Superior temporal gyrus (tissue), 1 donor: ENCODE data around the gene CLSTN2.
"Not testable (repeated sequence)": the region's sequence is repeated elsewhere in the genome, so short reads cannot be mapped to it uniquely, and the experiment has no call there.

Experiments
- DNase-seq: peaks from one replicate; pipeline ENCODE4 v3.0.0-alpha.2; 2016; ENCODE audit errors: extremely low spot score

The CLSTN2 gene

DNA sequence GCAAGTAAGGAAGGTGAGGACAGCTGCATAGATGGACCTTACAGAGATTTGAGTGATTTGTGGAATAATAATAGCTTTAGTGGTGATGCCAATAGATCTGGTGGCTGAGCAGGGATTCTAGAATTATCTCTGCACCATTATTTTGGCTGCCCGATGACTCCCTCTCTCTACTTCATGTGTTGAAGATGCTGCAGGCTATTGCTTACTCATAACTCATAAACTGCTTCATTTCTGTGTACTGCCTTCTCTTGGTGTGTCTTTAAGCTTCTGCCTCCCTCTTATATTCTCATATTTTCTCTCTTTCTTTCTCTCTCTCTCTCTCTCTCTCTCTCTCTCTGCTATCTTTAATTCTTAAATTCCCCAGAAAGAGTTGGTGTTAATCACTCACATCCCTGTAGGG is 486.9 kb downstream of the CLSTN2 start:
- no peak for DNase-seq

DNA sequence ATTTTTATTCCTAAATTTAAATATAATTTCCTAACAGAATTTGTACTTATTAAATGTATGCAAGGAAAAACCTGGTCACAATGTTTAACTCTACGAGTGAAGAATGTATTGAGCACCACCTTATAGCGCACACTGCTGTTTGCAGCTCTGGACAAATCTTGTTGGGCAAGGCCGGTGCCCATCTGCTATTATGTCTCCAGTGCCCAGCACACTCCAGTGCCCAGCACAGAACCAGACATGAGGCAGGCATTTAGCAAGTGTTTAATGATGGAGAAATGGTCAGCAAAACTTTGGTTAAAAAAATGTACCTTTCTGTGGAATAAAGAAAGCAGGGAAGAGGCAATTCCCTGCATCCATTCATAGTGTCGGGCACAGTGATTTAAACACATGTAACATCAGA is 488.2 kb downstream of the CLSTN2 start:
- no peak for DNase-seq

DNA sequence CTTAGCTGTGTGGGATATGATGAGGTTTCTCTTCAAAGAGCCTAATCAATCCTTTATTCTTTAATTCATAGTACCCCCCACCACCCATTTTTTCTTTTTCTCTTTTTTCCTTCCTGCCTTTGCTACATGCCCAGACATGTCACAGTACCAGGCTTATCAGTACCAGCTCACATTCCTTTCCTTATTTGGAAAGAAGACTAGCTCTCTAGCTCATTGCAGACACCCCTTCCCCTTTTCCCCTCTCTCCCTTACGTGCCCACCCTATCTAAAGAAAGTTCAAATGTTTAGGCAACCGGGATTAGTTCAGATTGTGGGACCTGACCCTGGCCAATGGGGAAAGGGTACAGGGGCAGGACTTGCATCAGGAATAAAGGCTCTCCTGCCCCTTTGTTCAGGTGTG is 488.6 kb downstream of the CLSTN2 start:
- DNase-seq: not testable (repeated sequence)

DNA sequence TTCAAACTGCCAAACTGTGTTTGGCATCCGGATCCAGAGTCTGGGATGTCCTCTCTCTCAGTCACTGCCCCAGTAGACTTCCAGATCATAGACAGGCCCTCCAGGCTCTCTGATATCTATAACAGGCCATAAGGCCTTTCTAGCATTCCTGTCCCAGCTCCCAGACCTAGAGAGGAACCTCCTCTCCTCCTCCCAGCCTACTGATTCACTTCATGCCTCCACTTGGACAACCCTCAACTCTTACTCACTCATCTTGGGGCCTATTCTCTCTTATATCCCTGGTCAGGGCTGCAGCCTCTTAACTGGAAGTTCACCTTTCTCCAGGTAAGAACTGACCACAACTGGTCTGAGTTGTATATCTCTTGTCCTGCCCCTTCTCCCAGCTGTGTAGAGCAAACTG is 489.2 kb downstream of the CLSTN2 start:
- DNase-seq: no peak

DNA sequence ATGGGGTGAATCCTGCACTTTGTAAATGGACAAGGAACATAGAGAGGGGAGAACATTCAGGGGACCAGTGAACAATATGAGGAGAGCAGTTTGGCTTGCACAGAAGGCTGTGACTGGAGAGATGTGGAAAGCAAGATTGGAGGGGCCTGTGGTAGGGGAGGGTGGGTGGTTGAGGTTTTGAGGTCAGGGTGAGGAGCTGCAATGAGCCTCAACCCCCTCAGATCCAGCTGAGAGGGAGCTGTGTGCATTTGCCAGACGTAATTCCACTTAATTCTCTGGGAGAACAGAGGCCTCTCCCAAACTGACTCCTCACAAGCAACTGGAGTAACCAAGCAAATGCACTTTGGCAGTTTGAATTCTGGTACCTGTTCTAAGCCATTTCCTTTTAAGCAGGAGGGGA is 489.7 kb downstream of the CLSTN2 start:
- DNase-seq: no peak

DNA sequence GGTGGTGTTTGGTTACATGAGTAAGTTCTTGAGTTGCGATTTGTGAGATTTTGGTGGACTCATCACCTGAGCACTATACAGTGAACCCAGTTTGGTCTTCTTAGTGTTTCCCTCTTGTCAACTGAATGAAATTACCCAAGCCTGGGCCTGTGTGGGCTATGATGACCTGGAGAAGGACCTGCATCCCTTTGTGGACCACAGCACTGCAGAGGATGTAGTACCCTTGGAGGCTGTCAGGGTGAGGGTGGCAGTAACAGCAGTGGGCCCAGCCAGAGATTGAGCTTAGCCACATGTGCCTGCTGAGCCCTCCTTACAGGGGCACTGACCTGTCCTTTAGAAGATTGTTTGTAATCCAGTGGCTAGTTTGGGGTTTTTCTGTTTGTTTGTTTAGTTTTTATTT is 492.8 kb downstream of the CLSTN2 start:
- no peak for DNase-seq

DNA sequence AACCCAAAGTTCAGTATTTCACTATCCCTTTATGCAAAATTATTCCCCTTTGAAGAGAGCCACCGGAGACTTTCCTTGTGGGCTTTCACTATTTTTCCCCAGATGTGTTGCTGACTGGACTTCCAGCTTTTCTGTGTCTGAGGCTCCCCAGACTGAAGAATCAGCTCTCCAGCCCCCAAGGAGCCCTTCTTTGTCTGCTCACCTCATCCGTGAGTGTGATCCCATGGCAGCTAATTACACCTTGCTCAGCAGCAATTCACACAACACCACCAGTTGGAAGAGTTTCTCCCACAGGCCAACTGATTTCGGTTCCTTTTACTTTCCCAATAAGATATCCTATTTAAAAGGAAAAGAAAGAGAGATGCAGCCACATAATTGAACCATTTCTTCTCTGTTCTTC is 493.4 kb downstream of the CLSTN2 start:
- no peak for DNase-seq

DNA sequence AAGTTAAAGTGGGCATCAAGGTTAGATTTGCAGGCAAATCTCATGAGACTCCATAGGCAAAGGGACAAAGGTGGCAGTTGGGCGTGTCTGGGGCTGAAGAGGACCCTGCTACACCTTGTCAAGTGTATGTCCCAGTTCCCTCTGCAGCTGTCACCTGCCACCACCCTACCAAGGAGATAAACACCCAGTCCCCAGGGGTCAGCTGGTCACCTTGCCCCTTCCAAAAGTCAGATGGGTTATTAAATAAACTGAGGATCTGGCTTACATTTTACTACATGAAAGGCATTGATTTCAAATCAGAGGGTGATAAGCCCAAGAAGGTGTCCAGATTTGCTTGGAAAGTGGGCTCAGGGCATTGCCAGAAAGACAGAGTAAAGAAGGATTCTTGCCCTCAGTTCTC is 494.8 kb downstream of the CLSTN2 start:
- no peak for DNase-seq

DNA sequence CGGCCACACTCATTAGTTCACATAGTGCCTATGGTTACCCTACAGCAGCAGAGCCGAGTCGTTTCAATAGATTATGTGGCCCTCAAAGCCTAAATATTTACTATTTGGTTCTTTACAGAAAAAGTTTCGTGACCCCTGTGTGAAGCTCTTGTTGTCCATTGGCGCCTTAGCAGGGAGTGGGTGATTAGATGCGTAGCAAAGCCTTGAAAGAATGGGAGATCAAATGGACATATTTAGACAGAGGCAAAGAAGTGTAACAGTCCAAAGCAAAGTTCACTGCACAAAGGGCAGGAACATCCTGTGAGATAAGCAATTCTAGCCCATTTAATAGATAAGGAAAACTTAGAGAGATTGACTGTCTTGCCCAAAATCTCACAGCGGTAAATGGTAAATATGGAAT is 495.5 kb downstream of the CLSTN2 start:
- DNase-seq: no peak

DNA sequence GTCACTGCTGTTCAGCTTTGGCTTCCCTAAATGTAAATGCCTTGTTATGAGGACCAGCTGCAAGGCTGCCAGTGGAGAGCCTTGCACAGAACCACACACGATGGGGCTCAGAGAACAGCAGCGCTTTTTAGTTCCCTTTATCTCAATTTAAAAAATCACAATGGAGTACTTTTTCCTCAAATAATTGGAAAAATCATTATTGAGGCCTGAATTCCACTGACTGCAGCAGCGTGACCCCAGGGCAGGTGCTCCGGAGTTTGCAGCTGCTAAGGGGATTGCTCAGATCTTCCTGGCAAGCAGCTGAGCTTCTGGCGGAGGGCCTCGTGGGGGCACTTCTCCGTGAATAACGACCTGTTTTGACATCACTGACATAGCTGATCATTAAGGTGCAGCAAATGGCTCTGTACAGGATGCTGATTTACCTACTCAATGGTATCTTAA is 497.3 kb downstream of the CLSTN2 start:
- DNase-seq: no peak

DNA sequence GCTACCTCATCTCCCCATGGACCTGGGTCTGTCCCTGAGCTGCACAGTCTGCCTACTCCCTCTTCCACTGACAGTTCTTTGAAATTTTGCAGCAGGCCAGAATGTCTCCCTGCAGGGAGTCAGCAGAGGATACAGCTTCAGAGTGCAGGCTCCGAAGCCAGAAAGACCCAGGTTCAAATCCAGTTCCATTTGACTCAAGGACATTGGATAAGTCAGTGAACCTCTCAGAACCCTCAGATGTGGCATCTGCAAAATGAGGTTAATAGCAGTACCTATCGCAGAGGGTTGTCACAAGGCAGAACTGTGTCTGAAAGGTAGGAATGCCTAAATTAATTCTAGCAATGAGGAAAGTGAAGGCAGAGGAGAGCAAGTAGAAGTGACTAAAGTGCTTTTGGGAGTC is 498.4 kb downstream of the CLSTN2 start:
- no peak for DNase-seq

DNA sequence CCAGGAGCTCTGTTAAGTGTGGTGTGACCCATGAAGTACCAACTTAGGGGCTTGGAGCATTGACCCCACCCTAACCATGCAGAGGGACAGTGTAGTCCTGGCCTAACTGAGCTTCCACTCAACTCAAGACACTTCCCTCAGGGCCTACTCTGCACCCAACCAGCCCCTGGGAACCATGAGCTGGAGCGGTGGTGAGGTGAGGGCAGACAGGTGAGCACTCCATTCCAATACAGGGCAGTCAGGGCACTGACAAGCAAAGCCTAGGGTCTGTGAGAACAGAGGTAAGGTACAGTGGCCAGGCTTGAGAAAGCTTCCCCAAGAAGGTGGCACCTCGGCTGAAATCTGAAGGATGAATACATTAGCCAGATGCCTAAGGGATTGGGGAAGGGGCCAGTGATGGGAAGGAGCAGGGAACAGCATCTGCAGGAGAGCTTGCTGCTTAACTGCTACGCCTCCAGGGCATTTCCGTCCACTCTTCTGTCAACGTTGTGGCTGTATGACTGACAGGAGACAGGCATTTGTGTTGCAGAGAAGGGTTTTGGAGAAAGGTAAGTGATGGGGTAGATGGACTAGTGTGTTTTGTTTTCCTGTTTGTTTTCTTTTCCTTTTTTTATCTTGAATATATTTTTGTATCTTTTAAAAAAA is 499.4 kb downstream of the CLSTN2 start:
- no peak for DNase-seq

DNA sequence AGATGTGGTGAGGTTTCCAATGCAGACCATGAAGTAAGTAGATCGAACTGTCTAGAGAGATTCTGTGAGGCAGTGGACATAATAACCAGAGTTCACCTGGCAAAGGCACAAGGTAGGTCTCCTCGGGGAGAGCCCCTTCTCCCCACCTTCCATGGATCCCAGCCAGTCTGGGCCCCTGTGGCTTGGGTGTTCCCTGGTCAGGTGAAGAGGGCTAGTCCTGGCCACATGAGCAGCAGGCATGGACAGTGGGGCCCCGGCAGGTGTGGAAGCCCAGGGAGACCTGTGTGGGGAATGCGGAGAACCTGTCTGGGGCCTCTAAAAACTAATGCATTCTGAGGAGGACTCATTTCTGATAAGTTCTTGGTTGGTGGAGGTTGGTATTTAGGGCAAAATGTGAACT is 501.4 kb downstream of the CLSTN2 start:
- DNase-seq: no peak

DNA sequence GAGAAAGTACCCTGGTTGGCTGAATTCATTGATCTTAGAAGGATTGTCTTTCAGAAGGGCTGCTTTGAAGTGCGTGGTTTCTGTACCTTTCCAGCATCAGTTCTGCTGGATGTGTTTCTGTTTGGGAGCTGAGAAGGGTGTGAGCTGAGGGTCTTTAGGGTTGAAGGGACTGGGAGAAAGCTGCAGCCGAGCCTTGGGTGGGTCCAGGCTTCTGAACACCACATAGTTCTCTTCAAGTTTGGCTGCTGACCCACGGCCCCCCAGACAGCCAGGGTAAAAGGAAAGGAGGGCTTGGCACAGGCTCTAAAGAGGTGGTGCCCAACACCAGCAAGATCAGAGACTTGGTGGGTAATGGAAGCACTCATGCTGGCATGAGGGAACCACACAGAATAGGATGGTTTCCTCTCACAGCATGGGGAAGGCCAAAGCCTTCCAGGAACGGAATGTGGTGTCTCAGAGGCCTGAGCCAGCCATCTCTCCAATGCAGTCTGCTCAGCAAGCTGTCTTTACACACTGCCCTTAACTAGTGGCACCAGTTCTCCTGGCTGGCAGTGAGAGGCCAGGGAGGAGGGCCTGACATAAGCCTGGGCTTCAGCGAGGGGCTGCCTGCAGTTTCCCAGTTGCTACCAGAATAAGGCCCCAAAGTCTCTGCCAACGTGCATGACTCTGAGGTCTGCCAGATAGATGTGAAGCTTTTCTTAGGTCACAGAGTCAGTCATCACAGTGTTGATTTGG is 503.9 kb downstream of the CLSTN2 start:
- DNase-seq: no peak

DNA sequence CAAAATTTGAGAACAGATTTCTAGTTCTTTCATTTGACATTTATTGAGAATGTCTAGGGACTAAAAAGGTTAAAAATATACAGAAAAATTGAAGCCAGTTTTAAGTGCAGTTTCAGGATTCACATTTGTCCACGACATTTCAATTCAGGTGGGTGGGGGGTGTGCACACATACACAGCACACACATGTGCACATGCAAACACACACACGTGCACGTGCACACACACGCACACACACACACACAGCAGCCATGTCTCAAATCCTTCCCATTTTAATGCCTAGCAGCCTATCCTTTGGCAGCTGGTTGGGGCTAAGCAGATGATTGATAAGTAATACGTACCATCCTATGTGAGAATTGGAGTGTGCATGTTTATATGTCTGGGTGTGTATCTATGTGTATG is 504.5 kb downstream of the CLSTN2 start:
- DNase-seq: no peak

DNA sequence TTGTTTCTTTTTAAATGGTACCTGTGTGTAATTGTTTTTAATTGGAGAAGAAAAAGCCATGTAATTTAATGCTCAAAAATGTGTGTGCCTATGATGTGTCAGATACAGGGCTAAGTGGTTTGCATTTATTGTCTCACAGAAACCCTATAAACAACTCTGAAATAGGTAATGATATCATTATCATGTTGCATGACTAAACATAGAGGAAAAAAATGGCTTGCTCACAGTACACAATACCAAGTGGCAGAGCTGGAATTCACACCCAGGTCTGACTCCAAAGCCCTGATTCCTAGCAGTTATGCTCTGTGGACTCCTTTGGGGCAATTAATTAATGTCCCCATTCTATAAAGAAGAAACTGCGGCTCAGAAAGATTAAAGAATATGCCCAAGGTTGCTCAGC is 505.5 kb downstream of the CLSTN2 start:
- DNase-seq: no peak

DNA sequence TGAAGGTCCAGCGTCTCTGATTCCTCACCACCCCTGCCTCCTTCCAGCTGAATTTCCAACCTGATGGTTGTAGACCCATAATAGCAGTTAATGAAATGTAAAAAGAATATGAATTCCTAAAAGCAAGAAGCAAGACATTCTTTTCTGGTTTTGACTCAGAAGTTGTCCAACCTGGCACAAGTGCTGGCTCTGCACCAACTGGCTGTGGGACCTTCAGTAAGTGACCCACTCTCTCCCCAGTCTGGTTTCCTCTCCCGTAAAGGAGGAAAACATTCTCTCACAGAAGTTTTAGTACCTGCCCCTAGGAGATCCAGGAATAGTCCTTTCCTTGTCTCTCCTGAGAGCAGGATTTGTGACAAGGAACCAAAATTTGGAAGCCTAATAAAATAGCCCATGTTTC is 506.0 kb downstream of the CLSTN2 start:
- no peak for DNase-seq

DNA sequence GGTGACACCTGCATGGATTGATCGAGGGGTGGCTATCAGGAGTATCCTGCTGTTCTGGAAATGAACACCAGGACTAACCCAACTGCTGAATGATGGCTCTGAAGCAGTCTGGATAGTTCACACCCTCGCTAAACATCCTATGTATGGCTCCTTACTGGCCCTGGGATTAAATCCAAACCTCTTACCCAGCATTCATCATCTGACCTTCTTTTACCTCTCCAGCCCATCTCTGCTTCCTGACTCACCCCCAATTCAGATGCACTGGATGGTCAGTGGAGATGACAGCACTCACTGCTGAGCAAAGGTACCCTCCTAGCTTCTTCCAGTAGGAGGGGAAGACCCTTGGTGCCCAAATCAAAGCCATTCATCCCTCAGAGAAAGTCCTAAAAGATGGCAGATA is 507.6 kb downstream of the CLSTN2 start:
- DNase-seq: no peak

DNA sequence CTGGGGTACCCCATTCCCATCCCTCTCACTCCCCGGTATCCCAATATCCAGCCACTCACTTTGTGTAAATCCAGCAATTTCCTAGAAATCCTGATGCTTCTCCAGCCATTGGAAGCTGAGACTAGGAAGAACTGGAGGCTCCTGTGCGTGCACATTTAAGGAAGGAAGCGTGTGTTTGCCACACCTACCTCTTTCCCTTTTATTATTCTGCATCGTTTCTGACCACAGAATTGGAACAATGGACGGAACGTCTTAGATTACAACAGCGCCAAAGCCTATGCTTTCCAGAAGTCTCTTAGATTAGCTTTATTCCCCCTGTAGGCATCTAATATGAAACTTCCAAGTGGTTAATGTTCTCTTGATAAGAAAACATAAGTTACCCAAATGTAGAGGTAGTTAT is 508.1 kb downstream of the CLSTN2 start:
- DNase-seq: no peak

DNA sequence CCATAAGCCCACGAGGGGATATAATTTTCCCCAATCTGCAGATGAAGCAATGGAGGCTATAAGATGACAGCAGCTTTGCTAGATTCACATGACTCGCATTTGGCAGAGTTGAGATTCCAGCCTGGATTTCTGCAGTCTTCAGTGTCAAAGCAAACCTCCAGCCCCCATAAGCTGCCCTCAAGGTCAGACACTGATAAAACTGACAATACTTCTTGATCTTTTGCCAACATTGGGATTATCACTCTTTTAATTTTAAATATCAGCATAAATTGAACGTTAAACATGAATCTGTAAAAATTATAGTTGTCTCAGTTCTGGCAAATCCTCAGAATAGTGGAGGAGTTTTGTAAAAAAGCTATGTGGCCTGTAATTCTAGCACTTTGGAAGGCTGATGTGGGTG is 508.8 kb downstream of the CLSTN2 start:
- no peak for DNase-seq

DNA sequence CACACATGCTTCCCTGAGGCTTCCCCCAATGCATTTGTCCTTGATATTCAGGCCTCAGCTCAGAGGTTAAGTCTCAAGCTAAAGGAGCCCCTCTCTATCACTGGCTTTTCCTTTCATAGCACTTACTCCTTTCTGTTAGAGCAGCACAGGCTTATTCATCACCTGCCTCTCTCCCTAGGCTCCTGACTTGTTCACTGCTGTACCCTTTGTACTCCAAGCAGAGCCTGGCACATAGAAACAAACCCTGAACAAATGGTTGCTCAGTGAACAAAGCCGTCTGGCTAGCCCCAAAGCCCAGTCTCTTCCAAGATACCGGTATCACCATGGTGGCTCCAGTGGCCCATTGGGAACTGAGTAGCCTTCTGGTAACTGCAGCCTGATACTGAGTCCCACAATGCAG is 511.7 kb downstream of the CLSTN2 start:
- DNase-seq: no peak

DNA sequence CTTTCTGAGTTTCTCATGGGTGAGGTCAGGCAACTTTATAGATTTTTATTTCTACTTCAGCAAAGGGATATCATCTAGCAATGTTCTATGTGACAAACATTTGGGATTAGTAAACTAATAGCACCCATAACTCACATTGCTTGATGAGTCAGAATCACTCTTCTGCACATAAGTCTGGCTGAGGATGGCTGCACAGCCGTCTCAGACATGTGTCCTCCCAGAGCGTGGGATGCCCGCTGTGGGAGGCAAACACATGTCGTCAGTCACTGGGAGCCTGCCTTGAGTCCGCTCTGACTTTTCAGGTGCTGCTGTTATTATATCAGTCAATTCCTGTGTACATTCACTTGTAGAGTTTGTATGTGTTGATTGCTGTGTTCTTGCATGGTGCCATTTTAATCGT is 512.2 kb downstream of the CLSTN2 start:
- DNase-seq: no peak

DNA sequence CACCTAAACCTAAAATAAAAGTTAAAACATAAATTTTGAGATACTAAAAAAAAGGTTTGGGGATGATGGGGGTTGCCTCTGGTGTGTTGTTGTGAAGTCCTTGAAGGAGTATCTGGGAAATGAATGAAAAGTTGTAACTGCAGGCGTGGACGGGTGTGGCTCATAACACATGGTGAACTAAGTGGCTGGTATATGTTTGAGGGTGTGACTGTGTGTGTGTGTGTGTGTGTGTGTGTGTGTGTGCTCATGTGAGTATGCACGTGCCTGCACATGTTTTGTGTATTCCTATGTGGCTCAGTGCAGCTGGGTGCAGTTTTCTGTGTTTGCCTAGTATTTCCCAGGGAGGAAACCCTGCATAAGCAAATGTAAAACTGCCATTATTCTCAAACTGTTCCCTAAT is 513.0 kb downstream of the CLSTN2 start:
- no peak for DNase-seq
